Trophoblast cell (in vitro differentiated cells and primary cell): ENCODE results near the gene TNFAIP2.
A peak's percentile ranks its signal among the peaks of the same experiment; 100 is the strongest.
"Not testable (repeated sequence)": the region's sequence is repeated elsewhere in the genome, so short reads cannot be mapped to it uniquely, and the experiment has no call there.

Experiments used
- DNase-seq, 2 donors: peaks; one replicate each; pipeline ENCODE4 v3.0.0-alpha.2; 2016
- H2AFZ ChIP-seq: 2 replicates; pipeline ENCODE4 v1.6.1; 2013; ENCODE audit warnings: low read length, moderate library complexity, mild to moderate bottlenecking; ENCODE audit not compliant: insufficient read depth, poor library complexity
- H2AK5ac ChIP-seq: 2 replicates; pipeline ENCODE4 v1.6.1; 2013; ENCODE audit warnings: mild to moderate bottlenecking, low read length
- H2BK120ac ChIP-seq: 2 replicates; pipeline ENCODE4 v1.6.1; 2013; ENCODE audit warnings: low read length, mild to moderate bottlenecking, moderate library complexity; ENCODE audit not compliant: insufficient read depth, poor library complexity
- H2BK12ac ChIP-seq: 2 replicates; pipeline ENCODE4 v1.6.1; 2013; ENCODE audit warnings: mild to moderate bottlenecking, low read length, moderate library complexity
- H2BK5ac ChIP-seq: 2 replicates; pipeline ENCODE4 v1.6.1; 2013; ENCODE audit warnings: low read length, low read depth, moderate library complexity, mild to moderate bottlenecking; ENCODE audit not compliant: poor library complexity
- H3K14ac ChIP-seq: 2 replicates; pipeline ENCODE4 v1.6.1; 2013; ENCODE audit warnings: mild to moderate bottlenecking, low read length
- H3K18ac ChIP-seq: 2 replicates; pipeline ENCODE4 v1.6.1; 2013; ENCODE audit warnings: mild to moderate bottlenecking, low read length
- H3K23ac ChIP-seq: 2 replicates; pipeline ENCODE4 v1.6.1; 2013; ENCODE audit warnings: low read length
- H3K27ac ChIP-seq: 2 replicates; pipeline ENCODE4 v1.5.1; 2013; ENCODE audit warnings: low read depth, mild to moderate bottlenecking, inconsistent platforms, low read length, moderate library complexity
- H3K27me3 ChIP-seq: 2 replicates; pipeline ENCODE4 v1.6.1; 2013; ENCODE audit warnings: inconsistent platforms, mild to moderate bottlenecking, low read length, moderate library complexity; ENCODE audit not compliant: insufficient read depth
- H3K36me3 ChIP-seq, 2 experiments: 1 replicate in 1 of 2; 2 replicates in 1 of 2; pipeline ENCODE4 v1.6.1; 2013; ENCODE audit warnings: low read length in 2 of 2, mild to moderate bottlenecking in 2 of 2, moderate library complexity in 1 of 2; ENCODE audit not compliant: insufficient read depth in 2 of 2, control insufficient read depth in 1 of 2
- H3K4ac ChIP-seq: 2 replicates; pipeline ENCODE4 v1.6.1; 2013; ENCODE audit warnings: low read depth, mild to moderate bottlenecking, low read length, moderate library complexity
- H3K4me1 ChIP-seq, 2 experiments: 1 replicate in 1 of 2; 2 replicates in 1 of 2; pipeline ENCODE4 v1.6.1; 2013; ENCODE audit warnings: low read length in 2 of 2, mild to moderate bottlenecking in 2 of 2, moderate library complexity in 1 of 2; ENCODE audit not compliant: insufficient read depth in 2 of 2, control insufficient read depth in 1 of 2
- H3K4me2 ChIP-seq: 2 replicates; pipeline ENCODE4 v1.6.1; 2013; ENCODE audit warnings: inconsistent platforms, mild to moderate bottlenecking, low read length, moderate library complexity
- H3K4me3 ChIP-seq: 2 replicates; pipeline ENCODE4 v1.5.1; 2013; ENCODE audit warnings: mild to moderate bottlenecking, low read depth, low read length, inconsistent platforms
- H3K79me1 ChIP-seq: one replicate; pipeline ENCODE4 v1.6.1; 2013; ENCODE audit warnings: low read length
- H3K79me2 ChIP-seq: 2 replicates; pipeline ENCODE4 v1.6.1; 2013; ENCODE audit warnings: low read length, mild to moderate bottlenecking; ENCODE audit not compliant: control insufficient read depth, insufficient read depth, poor library complexity
- H3K9ac ChIP-seq: 2 replicates; pipeline ENCODE4 v1.6.1; 2013; ENCODE audit warnings: mild to moderate bottlenecking, low read length
- H3K9me3 ChIP-seq: 2 replicates; pipeline ENCODE4 v1.6.1; 2013; ENCODE audit warnings: low read depth, mild to moderate bottlenecking, control low read depth, inconsistent platforms, low read length; ENCODE audit not compliant: insufficient read depth
- H4K12ac ChIP-seq: 2 replicates; pipeline ENCODE4 v1.6.1; 2013; ENCODE audit warnings: low read depth, mild to moderate bottlenecking, low read length, moderate library complexity
- H4K8ac ChIP-seq: 2 replicates; pipeline ENCODE4 v1.6.1; 2013; ENCODE audit warnings: low read depth, mild to moderate bottlenecking, low read length, moderate library complexity
- H4K91ac ChIP-seq: one replicate; pipeline ENCODE4 v1.6.1; 2013; ENCODE audit warnings: low read depth, mild to moderate bottlenecking, low read length, moderate library complexity
- WGBS: extraction: QIAGEN DNeasy Blood & Tissue Kit; methylation state at CpG from one replicate; pipeline ENCODE4 v1.1.7; 2013; ENCODE audit warnings: missing lambda C conversion rate; ENCODE audit not compliant: insufficient read length, insufficient coverage; ENCODE audit errors: extremely low coverage; 5-methylcytosine and 5-hydroxymethylcytosine counted together

TNFAIP2 gene

GRCh38 chr14:103165323-103165722 lies 42.1 kb downstream of the TNFAIP2 start:
- Histone ChIP-seq H4K91ac (no peak overlapping the region), H4K12ac (no peak overlapping the region), H4K8ac (no peak overlapping the region), H2BK12ac (no peak overlapping the region), H3K9me3 (peaks cover 15% of the 10 kb centered on the region), H3K27ac (no peak overlapping the region), H3K18ac (no peak overlapping the region), H3K23ac (no peak overlapping the region), H3K4me1 (peaks cover 2 to 7% of the 10 kb centered on the region in 2 experiments), H3K9ac (no peak overlapping the region), H3K4ac (no peak overlapping the region), H3K4me3 (no peak overlapping the region), H2BK120ac (no peak overlapping the region), H2BK5ac (no peak overlapping the region), H3K79me1 (no peaks in the 10 kb centered on the region), H2AK5ac (no peak overlapping the region), H3K4me2 (no peak overlapping the region), H3K27me3 (no peaks in the 10 kb centered on the region), H3K79me2 (no peaks in the 10 kb centered on the region), H3K14ac (no peak overlapping the region), H2AFZ (no peak overlapping the region), H3K36me3 (no peaks in the 10 kb centered on the region)
- no peak for DNase-seq
- no CpG with 5 or more reads among the region's 6 CpGs for WGBS

DNA sequence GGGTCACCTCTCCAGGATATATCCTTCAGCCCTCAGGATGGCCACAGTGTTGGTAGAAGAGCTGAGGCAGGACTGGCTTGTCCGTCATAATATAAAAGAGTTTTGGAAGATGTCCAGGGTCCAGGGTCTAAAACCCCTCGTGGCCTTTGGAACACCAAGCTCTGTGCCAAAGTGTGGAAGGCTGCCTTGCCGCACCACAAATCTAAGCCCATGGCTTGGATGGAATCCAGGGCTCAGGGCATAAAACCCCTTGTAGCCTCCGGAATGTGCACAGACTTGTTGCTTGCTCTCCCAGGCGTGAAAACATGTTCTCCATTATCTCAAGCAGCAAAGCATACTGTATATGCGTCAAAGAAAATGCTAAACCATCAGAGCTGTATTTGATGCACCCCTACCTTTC lies 46.7 kb downstream of the TNFAIP2 start:
- Histone ChIP-seq H4K12ac (no peak overlapping the region), H3K27ac (no peak overlapping the region), H2AK5ac (no peak overlapping the region), H3K27me3 (no peaks in the 10 kb centered on the region), H3K4me3 (no peak overlapping the region), H3K9ac (no peak overlapping the region), H2BK12ac (no peak overlapping the region), H3K18ac (no peak overlapping the region), H4K8ac (no peak overlapping the region), H3K14ac (no peak overlapping the region), H2AFZ (no peak overlapping the region), H2BK120ac (no peak overlapping the region), H3K36me3 (no peaks in the 10 kb centered on the region), H4K91ac (no peak overlapping the region), H3K79me1 (no peaks in the 10 kb centered on the region), H3K79me2 (no peaks in the 10 kb centered on the region), H3K4me2 (no peak overlapping the region), H2BK5ac (no peak overlapping the region), H3K23ac (no peak overlapping the region), H3K9me3 (peaks cover 13% of the 10 kb centered on the region), H3K4me1 (no peaks in the 10 kb centered on the region), H3K4ac (no peak overlapping the region)
- DNase-seq = peak in 1 of 2 donors; percentile 33
- WGBS = no CpG with 5 or more reads among the region's 6 CpGs

DNA sequence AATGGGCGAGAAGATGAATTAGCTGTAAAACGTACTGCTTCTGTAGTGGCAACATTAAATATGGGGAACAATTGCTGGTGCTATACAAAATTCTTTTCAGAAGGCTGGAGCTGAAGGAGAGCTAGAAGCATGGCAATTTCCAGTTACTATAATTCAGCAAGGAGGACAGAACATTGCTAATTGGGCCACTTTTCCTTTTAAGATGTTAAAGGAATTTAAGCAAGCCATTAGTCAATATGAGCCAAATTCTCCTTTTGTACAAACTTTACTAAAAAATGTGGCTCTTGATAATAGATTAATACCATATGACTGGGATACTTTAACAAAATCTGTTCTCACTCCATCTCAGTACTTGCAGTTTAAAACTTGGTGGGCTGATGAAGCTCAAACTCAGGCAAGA lies 47.9 kb downstream of the TNFAIP2 start:
- no CpG with 5 or more reads among the region's 2 CpGs for WGBS
- H3K23ac ChIP-seq = not testable (repeated sequence)

DNA sequence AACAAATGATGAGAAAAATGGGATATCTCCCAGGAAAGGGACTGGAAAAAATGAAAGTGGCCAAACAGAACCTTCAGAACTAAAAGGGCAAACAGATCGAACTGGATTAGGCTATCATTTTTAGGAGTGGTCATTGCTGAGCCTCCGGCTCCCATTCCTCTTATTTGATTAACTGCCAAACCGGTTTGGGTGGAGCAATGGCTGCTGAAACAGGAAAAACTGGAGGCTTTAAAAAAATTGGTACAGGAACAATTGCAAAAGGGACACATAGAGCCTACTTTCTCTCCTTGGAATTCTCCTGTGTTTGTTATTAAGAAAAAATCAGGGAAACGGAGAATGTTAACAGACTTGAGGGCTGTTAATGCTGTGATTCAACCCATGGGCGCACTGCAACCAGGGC lies 49.7 kb downstream of the TNFAIP2 start:
- H2BK5ac ChIP-seq = no peak overlapping the region
- no peak overlapping the region for H2AK5ac ChIP-seq
- no peaks in the 10 kb centered on the region for H3K79me1 ChIP-seq
- peak; percentile 87 to 97 for DNase-seq
- no peak overlapping the region for H3K27ac ChIP-seq
- no peaks in the 10 kb centered on the region for H3K4me1 ChIP-seq
- no peaks in the 10 kb centered on the region for H3K79me2 ChIP-seq
- H3K4ac ChIP-seq = no peak overlapping the region
- H3K23ac ChIP-seq = no peak overlapping the region
- H2BK12ac ChIP-seq = no peak overlapping the region
- no CpG with 5 or more reads among the region's 5 CpGs for WGBS
- no peak overlapping the region for H3K18ac ChIP-seq
- H4K91ac ChIP-seq = no peak overlapping the region
- H3K4me2 ChIP-seq = no peak overlapping the region
- no peaks in the 10 kb centered on the region for H3K36me3 ChIP-seq
- no peak overlapping the region for H3K14ac ChIP-seq
- H3K9ac ChIP-seq = no peak overlapping the region
- H3K4me3 ChIP-seq = no peak overlapping the region
- no peak overlapping the region for H2BK120ac ChIP-seq
- no peak overlapping the region for H2AFZ ChIP-seq
- no peaks in the 10 kb centered on the region for H3K27me3 ChIP-seq
- H4K12ac ChIP-seq = no peak overlapping the region
- no peak overlapping the region for H4K8ac ChIP-seq
- peaks cover 21% of the 10 kb centered on the region for H3K9me3 ChIP-seq

More for the DNA sequence above, 47.9 kb downstream of the TNFAIP2 start:
- peaks cover 21% of the 10 kb centered on the region for H3K9me3 ChIP-seq
- H3K14ac ChIP-seq, H3K18ac ChIP-seq, H3K4ac ChIP-seq, H3K9ac ChIP-seq, H3K79me1 ChIP-seq, H3K4me3 ChIP-seq, H3K27ac ChIP-seq, H4K91ac ChIP-seq, H3K27me3 ChIP-seq, H2AK5ac ChIP-seq, H3K79me2 ChIP-seq, H3K4me1 ChIP-seq, DNase-seq, H4K8ac ChIP-seq, H2BK12ac ChIP-seq, H3K4me2 ChIP-seq, H4K12ac ChIP-seq, H2BK5ac ChIP-seq, H2AFZ ChIP-seq, H3K36me3 ChIP-seq, H2BK120ac ChIP-seq: not testable (repeated sequence)
